GM19395 (cell line): Measurements from ENCODE around the gene OTUB2.
A peak's percentile ranks its signal among the peaks of the same experiment; 100 is the strongest.

Experiments
- ATAC-seq: cut with Tn5 transposase; IDR thresholded peaks from one replicate; pipeline ENCODE4 v1.9.1; 2021; ENCODE audit warnings: mild to moderate bottlenecking, moderate library complexity; ENCODE audit not compliant: unreplicated experiment

OTUB2 gene

GRCh38 chr14:94020267-94020666, 5.9 kb upstream of the OTUB2 start:
- no peak for ATAC-seq

DNA sequence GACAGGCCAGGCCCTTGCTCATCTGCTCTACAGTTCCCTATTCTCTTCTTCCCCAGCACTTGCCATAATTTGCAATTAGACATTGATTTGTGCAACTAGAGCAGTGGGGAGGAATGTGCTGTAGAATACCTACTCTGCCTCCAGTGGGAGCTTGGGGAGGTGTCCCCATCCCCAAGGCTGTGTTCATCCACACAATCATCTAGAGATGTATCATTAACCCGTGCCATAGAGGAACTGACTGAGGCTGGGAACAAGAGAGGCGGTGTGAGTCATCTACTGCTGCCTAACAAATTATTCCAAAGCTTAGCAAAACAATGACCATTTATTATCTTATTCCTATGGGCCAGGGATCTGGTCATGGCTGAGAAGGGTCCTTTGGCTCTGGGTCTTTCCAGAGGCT, 5.1 kb upstream of the OTUB2 start:
- ATAC-seq: no peak

GRCh38 chr14:94021416-94022157, 4.6 kb upstream of the OTUB2 start:
- ATAC-seq: no peak

DNA sequence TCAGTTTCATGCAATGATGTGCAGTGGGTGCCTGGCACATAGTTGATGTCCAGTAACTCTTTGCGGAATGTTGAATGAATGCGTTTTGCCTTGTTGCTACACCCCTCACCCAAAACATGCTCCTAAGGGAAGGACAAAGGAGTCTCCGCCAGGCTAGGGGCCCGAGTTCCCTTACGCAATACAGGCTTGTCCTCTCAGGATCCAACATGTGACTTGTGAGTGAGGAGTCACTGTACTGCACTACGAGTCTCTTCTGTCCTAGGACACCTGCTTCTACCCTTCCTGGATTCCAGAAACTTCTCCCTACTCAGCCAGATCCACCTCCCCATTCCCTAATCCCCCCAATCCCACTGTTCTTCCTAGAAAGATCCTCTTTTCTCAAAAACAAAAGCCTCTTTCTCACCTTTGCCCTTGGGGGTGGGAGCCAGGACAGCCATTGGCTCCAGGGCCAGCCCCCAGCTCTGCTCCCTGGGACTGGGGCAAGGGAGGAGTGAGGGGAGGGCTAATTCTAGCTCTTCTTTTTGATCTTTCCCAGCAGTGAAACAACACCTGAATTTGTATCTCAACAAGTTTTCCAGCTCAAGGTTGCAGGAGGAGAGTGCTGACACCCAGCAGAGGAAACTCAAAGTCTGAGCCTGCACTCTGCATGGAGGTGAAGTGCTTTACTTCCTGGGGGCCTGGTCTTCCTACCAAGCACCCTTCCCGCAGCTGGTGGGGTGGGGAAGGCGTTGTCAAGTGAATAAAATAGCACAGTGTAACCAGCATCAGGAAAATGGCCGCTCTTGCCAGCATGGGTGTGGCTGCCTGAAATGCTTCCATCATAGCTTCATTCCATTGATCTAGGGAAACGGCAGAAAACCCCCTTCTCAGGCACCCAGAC, 3.4 kb upstream of the OTUB2 start:
- ATAC-seq: no peak

- no peak for ATAC-seq
These were observed 1.6 kb upstream of the OTUB2 start for GRCh38 chr14:94024549-94024948.

GRCh38 chr14:94025720-94026119, 420 bp upstream of the OTUB2 start:
- no peak for ATAC-seq

DNA sequence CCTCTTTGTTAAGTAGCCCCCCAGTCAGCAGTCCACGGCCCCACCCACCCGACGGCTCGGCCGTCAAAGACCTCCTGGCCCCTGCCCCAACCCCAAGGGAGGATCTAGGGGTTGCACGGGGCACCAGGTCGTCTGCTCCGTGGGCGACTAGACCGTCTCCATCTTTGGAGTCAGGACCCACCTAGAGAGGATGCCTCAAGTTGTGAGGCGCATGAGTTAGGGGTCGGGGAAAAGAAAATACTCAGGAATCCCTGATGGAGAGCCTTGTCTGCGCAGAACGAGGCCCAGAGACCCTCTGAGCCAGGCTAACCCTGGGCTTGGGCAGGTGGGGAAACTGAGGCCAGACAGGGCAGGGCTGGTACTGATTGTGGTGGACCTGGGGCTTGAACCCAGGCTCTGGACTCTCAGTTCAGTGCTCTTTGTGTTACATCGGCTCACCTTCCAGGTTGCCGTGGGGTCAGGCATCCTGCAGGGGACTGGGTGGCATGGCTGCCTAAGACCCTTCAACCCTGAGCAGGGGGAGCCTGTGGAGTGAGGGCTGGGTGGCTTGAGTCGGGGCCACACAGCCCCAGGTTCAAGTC, 839 bp downstream of the OTUB2 start:
- ATAC-seq: no peak

GRCh38 chr14:94027566-94028449, 1.7 kb downstream of the OTUB2 start:
- no peak for ATAC-seq

DNA sequence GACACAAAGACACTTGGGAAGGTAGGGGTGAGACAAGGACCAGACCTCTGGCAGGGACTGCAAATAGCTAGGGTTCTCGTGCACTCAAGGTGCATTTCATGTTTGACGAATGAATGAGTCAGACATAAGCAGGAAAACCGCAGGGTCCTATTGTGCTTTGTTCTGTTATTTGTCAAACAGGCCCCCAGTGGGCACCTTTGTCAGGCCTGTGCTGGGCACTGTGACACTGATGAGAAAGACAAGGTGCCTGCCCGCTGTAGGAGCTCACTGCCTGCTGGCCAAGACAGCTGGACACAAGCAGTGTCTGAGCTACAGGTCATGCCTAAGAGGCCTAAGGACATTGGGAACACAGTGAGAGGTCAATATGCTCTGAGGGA, 2.3 kb downstream of the OTUB2 start:
- no peak for ATAC-seq

DNA sequence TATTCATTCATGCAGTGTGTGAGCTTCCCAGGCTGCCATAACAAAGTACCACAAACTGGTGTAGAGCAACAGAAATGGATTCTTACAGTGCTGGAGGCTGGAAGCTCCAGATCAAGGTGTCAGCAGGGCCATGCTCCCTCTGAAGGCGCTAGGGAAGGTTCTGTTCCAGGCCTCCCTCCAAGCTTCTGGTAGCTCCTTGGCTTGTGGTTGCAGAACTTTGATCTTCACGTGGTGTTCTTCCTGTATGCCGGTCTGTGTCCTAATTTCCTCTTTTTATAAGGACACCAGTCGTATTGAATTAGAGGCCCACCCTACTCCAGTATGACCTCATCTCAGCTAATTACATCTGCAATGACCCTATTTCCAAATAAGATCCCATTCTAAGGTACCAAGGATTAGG, 3.1 kb downstream of the OTUB2 start:
- ATAC-seq: no peak

GRCh38 chr14:94029671-94030203, 3.6 kb downstream of the OTUB2 start:
- no peak for ATAC-seq

- no peak for ATAC-seq
These were observed 4.4 kb downstream of the OTUB2 start for GRCh38 chr14:94030571-94030970.

DNA sequence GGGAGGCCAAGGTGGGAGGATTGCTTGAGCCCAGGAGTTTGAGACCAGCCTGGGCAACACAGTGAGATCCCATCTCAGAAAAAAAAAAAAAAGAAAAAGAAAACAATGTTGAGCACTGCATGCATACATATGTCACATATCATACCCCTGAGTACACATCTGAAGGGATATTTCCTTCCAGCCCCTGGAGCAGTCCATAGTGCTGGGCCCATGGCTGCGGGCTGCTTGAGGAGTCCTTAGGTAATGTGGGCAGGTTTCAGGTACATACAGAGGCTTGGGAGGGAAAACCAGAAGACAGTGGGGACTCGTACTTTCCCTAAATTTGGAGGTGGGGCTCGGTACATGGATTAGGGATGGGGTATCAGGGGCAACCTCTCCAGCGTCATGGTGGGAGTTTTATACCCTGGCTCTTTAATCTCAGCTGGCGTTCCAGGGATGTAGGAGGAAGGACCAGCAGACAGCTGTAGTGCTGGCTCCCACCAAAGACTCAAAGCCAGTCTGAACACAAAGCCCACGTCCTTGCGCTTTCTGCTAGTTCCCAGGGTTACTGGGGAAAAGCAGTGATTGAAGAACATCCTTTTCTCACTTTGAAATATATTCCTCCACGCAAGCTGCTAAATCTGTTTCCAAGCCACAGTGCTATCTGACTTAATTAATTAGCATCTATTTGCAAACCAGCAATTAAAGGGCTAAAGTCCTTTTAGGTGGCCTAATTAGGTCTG, 5.2 kb downstream of the OTUB2 start:
- ATAC-seq: no peak

DNA sequence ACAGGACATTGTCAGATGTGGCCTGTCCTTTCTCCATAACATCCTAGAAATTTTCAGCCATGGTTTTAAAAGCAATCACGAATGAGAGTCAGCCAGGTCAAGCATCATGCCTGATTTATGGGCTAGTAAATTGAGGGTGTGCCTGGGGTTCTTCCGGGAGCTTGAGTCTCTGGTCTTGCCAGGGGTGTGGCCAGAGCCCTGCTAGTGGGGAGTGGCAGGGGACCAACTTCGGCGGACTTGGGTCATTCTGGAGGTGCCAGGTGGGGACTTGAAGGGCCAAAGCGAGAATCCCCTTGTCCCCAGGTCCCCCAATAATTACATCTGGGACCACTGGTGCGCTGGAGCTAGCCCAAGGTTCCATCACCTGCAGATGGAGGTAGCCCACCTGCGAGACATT, 5.7 kb downstream of the OTUB2 start:
- ATAC-seq: no peak

- ATAC-seq: no peak
These were observed 8.7 kb downstream of the OTUB2 start for GRCh38 chr14:94034886-94035285.

DNA sequence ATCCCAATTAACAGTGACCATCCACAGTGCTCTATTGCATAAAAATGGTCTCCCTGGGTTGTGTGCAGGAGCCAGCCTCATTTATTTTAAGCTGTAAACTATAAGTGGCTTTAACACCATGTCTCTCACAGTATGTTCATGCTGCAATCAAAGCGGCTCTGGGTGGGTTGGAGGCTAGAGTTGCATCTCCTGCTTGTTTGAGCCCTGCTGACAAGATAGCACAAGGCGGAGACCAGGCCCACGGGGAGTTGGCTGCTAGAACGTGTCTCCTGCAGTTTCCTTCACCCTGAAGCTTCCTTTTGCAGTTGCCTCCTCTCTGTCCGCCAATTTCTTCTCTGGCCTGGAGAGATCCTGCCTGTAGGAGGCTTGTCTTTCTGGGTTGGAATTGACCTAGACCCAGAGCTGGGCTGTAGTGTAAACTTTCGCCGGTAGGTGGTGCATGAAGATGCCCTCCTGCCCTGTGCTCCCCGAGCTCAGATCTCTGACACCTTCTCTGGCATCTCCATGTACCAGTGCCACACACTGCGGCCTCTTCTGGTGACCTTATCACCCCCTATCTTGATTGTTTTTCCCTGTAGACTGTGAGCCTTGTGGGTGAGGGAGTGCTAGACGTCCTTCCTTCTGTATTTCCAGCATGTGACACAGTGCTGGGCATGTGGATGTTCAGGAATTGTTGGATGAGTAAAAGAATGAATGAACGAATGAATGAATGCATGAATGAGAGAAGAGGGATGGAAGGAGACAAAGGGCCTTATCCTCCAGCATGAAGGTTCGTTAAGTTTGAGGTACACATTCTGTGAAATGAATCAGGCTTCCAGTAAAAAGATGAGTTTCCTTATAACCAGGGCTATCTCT, 10.4 kb downstream of the OTUB2 start:
- ATAC-seq: peak; percentile 96

GRCh38 chr14:94037954-94038353, 11.8 kb downstream of the OTUB2 start:
- no peak for ATAC-seq

- ATAC-seq: no peak
These were observed 12.4 kb downstream of the OTUB2 start for GRCh38 chr14:94038510-94038909.
